HG03469 (cell line): ENCODE results near the gene SMAP1.
"Not testable (repeated sequence)": the region's sequence is repeated elsewhere in the genome, so short reads cannot be mapped to it uniquely, and the experiment has no call there.

Experiments
- ATAC-seq: cut with Tn5 transposase; IDR thresholded peaks from one replicate; pipeline ENCODE4 v1.9.1; 2021; ENCODE audit warnings: mild to moderate bottlenecking, moderate library complexity, moderate number of reproducible peaks; ENCODE audit not compliant: unreplicated experiment

SMAP1 gene

GRCh38 chr6:70738028-70738427 lies 70.3 kb downstream of the SMAP1 start:
- no peak for ATAC-seq

- no peak for ATAC-seq
Measured at GRCh38 chr6:70739534-70739933, 71.9 kb downstream of the SMAP1 start.

GRCh38 chr6:70740746-70741145 lies 73.1 kb downstream of the SMAP1 start:
- ATAC-seq, result not testable (repeated sequence)

GRCh38 chr6:70742462-70742861 lies 74.8 kb downstream of the SMAP1 start:
- not testable (repeated sequence) for ATAC-seq

GRCh38 chr6:70753870-70754380 lies 86.2 kb downstream of the SMAP1 start:
- no peak for ATAC-seq

GRCh38 chr6:70758883-70759282 lies 91.2 kb downstream of the SMAP1 start:
- no peak for ATAC-seq

- no peak for ATAC-seq
Measured at GRCh38 chr6:70763754-70764510, 96.2 kb downstream of the SMAP1 start.

- no peak for ATAC-seq
Measured at GRCh38 chr6:70764706-70765105, 97.0 kb downstream of the SMAP1 start.

- not testable (repeated sequence) for ATAC-seq
Measured at GRCh38 chr6:70771351-70771750, 103.7 kb downstream of the SMAP1 start.

GRCh38 chr6:70779934-70780333 lies 112.3 kb downstream of the SMAP1 start:
- ATAC-seq, result no peak

- ATAC-seq, result no peak
Measured at GRCh38 chr6:70790483-70791224, 123.0 kb downstream of the SMAP1 start.

GRCh38 chr6:70797625-70798024 lies 129.9 kb downstream of the SMAP1 start:
- peak; percentile 84 for ATAC-seq

- ATAC-seq, result no peak
Measured at GRCh38 chr6:70806086-70806485, 138.4 kb downstream of the SMAP1 start.

GRCh38 chr6:70811788-70812187 lies 144.1 kb downstream of the SMAP1 start:
- ATAC-seq, result no peak

GRCh38 chr6:70813885-70814284 lies 146.2 kb downstream of the SMAP1 start:
- ATAC-seq, result no peak

GRCh38 chr6:70819646-70820045 lies 152.0 kb downstream of the SMAP1 start:
- ATAC-seq, result no peak

- no peak for ATAC-seq
Measured at GRCh38 chr6:70820778-70821177, 153.1 kb downstream of the SMAP1 start.

- no peak for ATAC-seq
Measured at GRCh38 chr6:70821751-70822150, 154.1 kb downstream of the SMAP1 start.

- no peak for ATAC-seq
Measured at GRCh38 chr6:70823651-70824050, 156.0 kb downstream of the SMAP1 start.

GRCh38 chr6:70831427-70831826 lies 163.7 kb downstream of the SMAP1 start:
- ATAC-seq, result no peak

- ATAC-seq, result no peak
Measured at GRCh38 chr6:70834520-70834919, 166.8 kb downstream of the SMAP1 start.

GRCh38 chr6:70838907-70839285 lies 171.2 kb downstream of the SMAP1 start:
- ATAC-seq, result no peak
